ENCODE data around the gene MYRFL. TPM values are rescaled to one million over a fixed set of nuclear protein-coding genes. Genes with fewer than 3 reads are reported as not detected.
"Not testable (repeated sequence)": the region's sequence is repeated elsewhere in the genome, so short reads cannot be mapped to it uniquely, and the experiment has no call there.

MYRFL gene
- total RNA-seq, 1 experiment from 2014 or later = 0.16 TPM

GRCh38 chr12:69846976-69847375, 21.9 kb downstream of the MYRFL start:
- Mint-ChIP-seq H3K27me3 (ENCODE audit: insufficient read depth, unreplicated experiment) (no peaks in the 10 kb centered on the region), H3K9me3 (ENCODE audit: unreplicated experiment) (no peaks in the 10 kb centered on the region), H3K4me3 (ENCODE audit: unreplicated experiment) (no peak overlapping the region), H3K4me1 (ENCODE audit: low read depth, unreplicated experiment) (no peaks in the 10 kb centered on the region), H3K27ac (ENCODE audit: unreplicated experiment) (no peak overlapping the region), H3K36me3 (ENCODE audit: insufficient read depth, unreplicated experiment) (no peaks in the 10 kb centered on the region)
- intact Hi-C loops (cut with micrococcal nuclease; ENCODE audit: unreplicated experiment) = no loop called here
- no peak overlapping the region for H3K4me3 ChIP-seq (ENCODE audit: low read depth, low read length)
- CTCF ChIA-PET = no interaction called here
- DNase-seq = no peak
- no peaks in the 10 kb centered on the region for H3K4me1 ChIP-seq
- no peak for TF ChIP-seq CTCF (IDR thresholded peaks at IDR 0.05; ENCODE audit: insufficient read depth in 1 of 2, low read depth in 1 of 2, low read length in 1 of 2, severe bottlenecking in 1 of 2, unreplicated experiment in 1 of 2)
- no peaks in the 10 kb centered on the region for H3K27me3 ChIP-seq (replicated peaks; ENCODE audit: control insufficient read depth, insufficient read depth, low read length)
- no peaks in the 10 kb centered on the region for H3K36me3 ChIP-seq (ENCODE audit: control insufficient read depth, insufficient read depth, low read length)
- POLR2A ChIA-PET = no interaction called here
- H3K9me3 ChIP-seq = no peaks in the 10 kb centered on the region
- BruUV-seq (replicated peaks) = no TSS peak

- Histone ChIP-seq H3K36me3 (ENCODE audit: control insufficient read depth, insufficient read depth, low read length) (no peaks in the 10 kb centered on the region), H3K4me3 (ENCODE audit: low read depth, low read length) (no peak overlapping the region), H3K27me3 (replicated peaks; ENCODE audit: control insufficient read depth, insufficient read depth, low read length) (no peaks in the 10 kb centered on the region), H3K4me1 (no peaks in the 10 kb centered on the region), H3K9me3 (no peaks in the 10 kb centered on the region; the same call in 1 of the 2 replicates)
- ChIA-PET POLR2A (no interaction called here), CTCF (no interaction called here)
- no peak overlapping the region for H3K27ac Mint-ChIP-seq (ENCODE audit: unreplicated experiment)
- no TSS peak for BruUV-seq (replicated peaks)
- DNase-seq = no peak
- H3K4me1 Mint-ChIP-seq (ENCODE audit: low read depth, unreplicated experiment) = no peaks in the 10 kb centered on the region
- H3K27me3 Mint-ChIP-seq (ENCODE audit: insufficient read depth, unreplicated experiment) = no peaks in the 10 kb centered on the region
- H3K36me3 Mint-ChIP-seq (ENCODE audit: insufficient read depth, unreplicated experiment) = no peaks in the 10 kb centered on the region
- intact Hi-C loops (cut with micrococcal nuclease; ENCODE audit: unreplicated experiment) = no loop called here
- H3K4me3 Mint-ChIP-seq (ENCODE audit: unreplicated experiment) = no peak overlapping the region
- H3K9me3 Mint-ChIP-seq (ENCODE audit: unreplicated experiment) = no peaks in the 10 kb centered on the region
- TF ChIP-seq CTCF (IDR thresholded peaks at IDR 0.05; ENCODE audit: insufficient read depth in 1 of 2, low read depth in 1 of 2, low read length in 1 of 2, severe bottlenecking in 1 of 2, unreplicated experiment in 1 of 2) = no peak
Measured at GRCh38 chr12:69851976-69852375, 26.9 kb downstream of the MYRFL start.

- CTCF ChIA-PET; H3K27ac Mint-ChIP-seq (ENCODE audit: unreplicated experiment); H3K36me3 Mint-ChIP-seq (ENCODE audit: insufficient read depth, unreplicated experiment): not testable (repeated sequence)
Measured at GRCh38 chr12:69853176-69853961, 28.3 kb downstream of the MYRFL start.

More at GRCh38 chr12:69853176-69853961, 28.3 kb downstream of the MYRFL start:
- BruUV-seq (replicated peaks); intact Hi-C loops (cut with micrococcal nuclease; ENCODE audit: unreplicated experiment); H3K4me3 ChIP-seq (ENCODE audit: low read depth, low read length); DNase-seq; H3K9me3 ChIP-seq; H3K27me3 ChIP-seq (replicated peaks; ENCODE audit: control insufficient read depth, insufficient read depth, low read length); H3K9me3 Mint-ChIP-seq (ENCODE audit: unreplicated experiment); H3K27me3 Mint-ChIP-seq (ENCODE audit: insufficient read depth, unreplicated experiment); H3K36me3 ChIP-seq (ENCODE audit: control insufficient read depth, insufficient read depth, low read length); H3K4me1 Mint-ChIP-seq (ENCODE audit: low read depth, unreplicated experiment); H3K4me3 Mint-ChIP-seq (ENCODE audit: unreplicated experiment); POLR2A ChIA-PET; H3K4me1 ChIP-seq: not testable (repeated sequence)

All from Caco-2 (cell line).